Measurements from ENCODE around the gene MYO1G.

DNA sequence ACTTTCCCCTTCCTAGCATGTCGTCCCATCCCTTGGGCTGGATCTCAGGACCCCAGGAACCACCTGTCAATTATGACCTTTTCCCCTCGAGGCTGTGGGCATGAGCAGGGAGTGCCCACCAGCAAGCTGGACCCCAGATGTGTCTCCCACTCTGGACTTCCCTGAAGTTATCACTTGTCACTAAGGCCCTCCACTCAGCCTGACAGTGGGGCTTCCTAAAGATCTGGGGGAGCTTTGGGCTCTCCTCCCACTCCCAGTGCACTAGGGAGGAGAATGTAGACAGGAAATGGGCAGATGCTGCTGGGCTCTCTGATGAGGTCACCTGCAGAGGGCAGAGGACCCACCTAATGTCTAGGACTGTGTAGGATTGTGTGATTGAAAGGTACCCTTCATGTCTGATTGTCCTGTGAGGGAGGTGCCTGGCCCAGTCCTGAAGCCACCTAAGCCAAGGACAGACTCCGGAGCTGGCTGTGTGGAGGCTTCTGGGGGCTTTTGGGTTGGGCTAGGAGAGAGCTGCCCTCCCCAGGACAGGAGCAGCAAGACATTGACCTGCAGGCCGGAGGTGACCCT, 18.7 kb downstream of the MYO1G start:
- no peak for TF ChIP-seq TAF1 (IDR thresholded peaks at IDR 0.05; ENCODE audit: low read depth, low read length)
- no peak; the same call in none of the 2 replicates for TF ChIP-seq POLR2AphosphoS5 (IDR thresholded peaks at IDR 0.05; ENCODE audit: low read depth, low read length)
